GM19023 (cell line): ENCODE data around the gene ADIPOQ.
"Not testable (repeated sequence)": the region's sequence is repeated elsewhere in the genome, so short reads cannot be mapped to it uniquely, and the experiment has no call there.

Experiments
- ATAC-seq: cut with Tn5 transposase; IDR thresholded peaks from one replicate; pipeline ENCODE4 v1.9.1; 2021; ENCODE audit warnings: mild to moderate bottlenecking, moderate library complexity; ENCODE audit not compliant: unreplicated experiment

ADIPOQ gene

DNA sequence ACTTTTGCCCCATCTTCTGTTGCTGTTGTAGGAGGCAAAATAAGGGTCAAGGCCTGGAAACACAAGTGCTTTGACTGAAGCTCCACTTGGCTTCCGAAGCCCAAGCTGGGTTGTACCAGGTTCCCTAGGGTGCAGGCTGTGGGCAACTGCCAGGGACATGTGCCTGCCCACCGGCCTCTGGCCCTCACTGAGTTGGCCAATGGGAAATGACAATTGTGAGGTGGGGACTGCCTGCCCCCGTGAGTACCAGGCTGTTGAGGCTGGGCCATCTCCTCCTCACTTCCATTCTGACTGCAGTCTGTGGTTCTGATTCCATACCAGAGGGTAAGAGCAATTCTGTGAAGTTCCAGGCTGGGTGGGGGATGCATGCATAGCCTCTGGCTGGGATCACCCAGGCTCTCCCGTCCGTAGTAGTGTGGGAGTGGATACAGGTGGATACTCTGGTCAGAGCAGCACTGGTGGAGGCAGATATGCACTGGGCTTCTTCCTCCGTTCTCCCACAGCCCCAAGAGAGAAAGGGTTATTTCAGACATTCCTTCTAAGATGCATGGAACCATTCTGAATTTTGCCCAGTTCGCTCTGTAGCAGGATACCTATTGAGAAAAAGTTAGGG is at the start of gene ADIPOQ:
TSS of gene ADIPOQ (plus strand) at position 285 of the 613 bp plus-strand sequence. CDS start 10,349 bp downstream, outside the sequence.
- no peak for ATAC-seq

DNA sequence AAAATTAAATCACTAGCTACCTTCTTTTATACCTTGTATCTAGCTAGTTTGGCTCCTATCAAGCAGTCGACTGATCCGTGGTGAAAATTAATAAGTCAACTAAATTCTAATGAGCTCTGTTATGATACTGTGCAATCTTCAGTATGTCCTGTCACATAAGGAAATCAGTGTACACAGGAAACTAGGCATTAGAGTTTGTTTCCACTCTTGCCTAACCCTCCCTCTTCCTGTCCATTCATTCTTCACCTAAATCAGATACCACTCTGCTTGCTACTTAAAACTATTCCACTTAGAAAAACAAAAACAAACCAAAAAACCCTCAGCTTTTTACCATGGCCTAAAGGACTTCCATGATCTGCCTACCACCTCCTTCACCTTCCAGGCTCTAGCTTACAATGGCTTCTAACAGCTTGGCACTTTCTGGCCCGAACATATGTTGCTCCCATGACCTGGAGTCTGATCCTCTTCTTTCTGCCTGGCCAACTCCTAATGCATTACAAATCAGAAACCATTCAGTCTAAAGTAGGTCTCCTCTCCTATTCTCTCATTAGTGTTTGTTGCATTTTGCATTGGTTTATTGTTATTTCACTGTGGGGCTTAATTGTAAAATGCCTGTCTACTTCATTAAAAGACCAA is 44.2 kb upstream of the ADIPOQ start:
- no peak for ATAC-seq

DNA sequence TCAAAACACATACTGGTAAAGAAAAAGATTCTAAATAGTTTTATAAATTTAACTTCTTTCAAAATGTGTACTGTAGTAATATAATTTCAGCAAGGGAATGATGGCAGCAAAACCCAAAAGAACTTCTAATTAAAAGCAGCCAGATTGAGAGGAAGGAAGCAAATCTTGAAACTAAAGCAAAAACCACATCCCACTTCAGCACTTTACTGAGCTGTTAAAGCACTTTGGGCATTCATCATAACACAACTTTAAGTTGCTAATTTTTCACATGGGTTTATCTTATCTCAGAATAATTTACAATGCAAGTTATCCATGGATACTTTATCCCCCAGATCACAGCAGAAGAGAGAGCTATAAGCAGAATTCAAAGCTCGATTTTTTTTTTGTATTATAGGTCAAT is 42.2 kb upstream of the ADIPOQ start:
- ATAC-seq, result no peak

DNA sequence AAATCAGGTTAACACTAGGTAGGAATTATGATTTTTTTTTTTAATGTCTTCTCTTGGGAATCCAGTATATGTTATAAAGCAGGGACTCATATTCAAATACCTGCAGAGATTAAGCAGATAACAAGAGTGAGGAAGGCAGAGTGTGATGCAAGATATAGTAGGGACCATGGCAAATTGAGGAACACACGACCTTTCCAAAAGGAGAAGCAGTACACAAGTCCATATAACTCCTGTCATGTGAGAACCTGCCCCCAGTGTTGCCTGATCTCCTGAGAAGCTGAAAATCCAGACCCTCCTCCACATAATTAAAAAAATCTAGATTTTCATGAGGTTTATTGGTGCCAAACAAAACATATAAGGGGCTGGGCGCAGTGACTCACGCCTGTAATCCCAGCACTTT is 39.8 kb upstream of the ADIPOQ start:
- no peak for ATAC-seq

DNA sequence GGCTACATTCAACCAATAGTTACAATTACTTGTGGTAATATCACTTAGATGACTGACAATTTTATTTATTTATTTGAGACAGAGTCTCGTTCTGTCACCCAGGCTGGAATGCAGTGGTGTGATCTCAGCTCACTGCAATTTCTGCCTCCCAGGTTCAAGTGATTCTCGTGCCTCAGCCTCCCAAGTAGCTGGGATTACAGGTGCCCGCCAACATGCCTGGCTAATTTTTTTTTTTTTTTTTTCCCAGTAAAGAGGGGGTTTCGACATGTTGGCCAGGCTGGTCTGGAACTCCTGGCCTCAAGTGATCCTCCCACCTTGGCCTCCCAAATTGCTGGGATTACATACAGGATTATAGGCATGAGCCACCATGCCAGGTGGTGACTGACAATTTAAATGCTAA is 39.1 kb upstream of the ADIPOQ start:
- ATAC-seq, result not testable (repeated sequence)

DNA sequence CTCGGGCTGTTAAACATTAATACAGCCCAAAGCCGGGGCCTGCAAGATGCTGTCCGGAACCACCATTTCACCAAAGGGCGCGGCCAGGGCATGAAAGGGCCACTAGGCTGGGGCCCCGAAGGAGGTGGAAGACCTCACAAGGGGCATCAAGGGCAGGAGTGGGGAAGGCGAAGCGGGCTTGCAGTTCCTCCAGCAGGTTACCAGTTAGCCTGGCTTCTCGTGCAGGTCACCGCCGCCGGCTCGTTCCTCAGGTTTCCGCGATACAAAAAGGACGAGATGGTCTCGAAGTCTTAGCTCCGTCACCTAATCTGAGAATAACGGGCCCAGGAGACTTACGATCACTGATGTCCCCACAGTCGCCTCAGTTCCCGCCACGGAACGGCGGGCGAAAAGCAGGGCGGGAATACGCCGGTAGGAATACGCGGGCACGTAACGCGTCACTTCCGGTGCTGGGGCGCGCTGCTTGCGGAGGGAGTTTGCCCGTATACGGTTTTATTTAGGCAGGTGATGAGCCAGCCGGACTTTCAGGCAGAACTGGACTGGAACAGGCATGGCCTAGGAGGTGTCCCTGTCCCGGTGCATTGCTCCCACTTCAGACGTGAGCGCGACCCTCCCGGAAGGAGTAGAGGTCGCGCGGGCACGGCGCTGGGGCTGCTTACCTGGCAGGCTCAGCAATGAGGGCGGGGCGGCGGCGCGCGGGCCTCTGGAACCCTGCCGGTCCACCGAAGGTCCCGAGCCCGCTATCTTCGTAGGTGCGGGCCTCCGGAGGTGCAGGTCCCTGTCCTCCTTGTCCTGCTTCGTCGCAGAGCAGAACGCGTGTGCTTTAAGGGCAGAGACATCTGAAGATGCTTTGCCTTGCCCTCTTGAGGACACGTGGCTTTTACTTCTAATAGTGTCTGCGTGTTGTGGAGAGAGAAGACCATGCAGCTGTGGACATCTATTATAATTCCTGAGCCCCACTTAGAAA is 36.1 kb upstream of the ADIPOQ start, which contains the start of gene RFC4:
TSS of gene RFC4 (minus strand) at position 394 of the 967 bp plus-strand sequence. CDS start 1,769 bp downstream, outside the sequence.
- peak; percentile 94 for ATAC-seq

DNA sequence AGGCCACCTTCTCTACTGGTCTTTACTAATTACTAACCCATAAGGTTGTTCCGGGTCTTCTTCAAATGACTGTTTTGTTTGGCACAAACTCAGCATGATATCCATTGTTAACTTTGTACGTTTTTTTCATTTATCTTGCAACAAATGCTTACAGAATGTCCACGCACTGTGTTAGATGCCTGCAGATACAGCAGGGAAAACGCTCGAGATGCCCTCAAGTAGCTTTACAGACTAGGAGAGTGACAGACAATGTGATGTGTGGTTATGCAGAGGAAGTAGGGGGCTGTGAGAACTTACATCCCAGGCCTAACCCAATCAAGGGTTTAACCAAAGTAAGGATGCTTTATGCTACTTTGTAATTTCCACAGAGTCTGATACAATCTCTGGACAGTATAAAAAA is 35.3 kb upstream of the ADIPOQ start:
- no peak for ATAC-seq

DNA sequence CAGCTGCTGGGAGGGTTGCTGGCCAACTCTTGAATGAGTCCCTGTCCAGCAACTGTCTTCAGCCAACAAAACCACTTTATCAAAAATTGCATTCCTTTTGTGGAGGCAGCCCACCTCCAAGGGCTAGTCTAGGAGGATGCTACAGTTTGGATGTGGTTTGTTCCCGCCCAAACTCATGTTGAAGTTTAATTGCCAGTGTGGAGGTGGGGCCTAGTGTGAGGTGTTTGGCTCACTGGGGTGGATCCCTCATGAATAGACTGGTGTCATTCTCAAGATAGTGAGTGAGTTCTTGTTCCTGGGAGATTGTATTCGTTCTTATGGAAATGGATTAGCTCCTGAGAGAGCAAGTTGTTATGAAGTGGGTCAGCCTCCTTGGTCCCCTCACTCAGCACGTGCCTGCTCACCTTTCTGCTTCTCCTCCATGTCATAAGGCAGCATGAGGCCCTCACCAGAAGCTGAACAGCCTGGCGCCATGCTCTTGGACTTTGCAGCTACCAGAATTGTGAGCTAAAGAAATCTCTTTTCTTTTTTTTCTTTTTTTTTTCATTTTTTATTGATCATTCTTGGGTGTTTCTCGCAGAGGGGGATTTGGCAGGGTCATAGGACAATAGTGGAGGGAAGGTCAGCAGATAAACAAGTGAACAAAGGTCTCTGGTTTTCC is 32.0 kb upstream of the ADIPOQ start:
- no peak for ATAC-seq

DNA sequence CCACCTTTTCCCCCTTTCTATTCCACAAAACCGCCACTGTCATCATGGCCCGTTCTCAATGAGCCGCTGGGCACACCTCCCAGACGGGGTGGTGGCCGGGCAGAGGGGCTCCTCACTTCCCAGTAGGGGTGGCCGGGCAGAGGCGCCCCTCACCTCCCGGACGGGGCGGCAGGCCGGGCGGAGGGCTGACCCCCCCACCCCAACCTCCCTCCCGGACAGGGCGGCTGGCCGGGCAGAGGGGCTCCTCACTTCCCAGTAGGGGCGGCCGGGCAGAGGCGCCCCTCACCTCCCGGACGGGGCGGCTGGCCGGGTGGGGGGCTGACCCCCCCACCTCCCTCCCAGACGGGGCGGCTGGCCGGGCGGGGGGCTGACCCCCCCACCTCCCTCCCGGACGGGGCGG is 31.2 kb upstream of the ADIPOQ start:
- ATAC-seq, result not testable (repeated sequence)

DNA sequence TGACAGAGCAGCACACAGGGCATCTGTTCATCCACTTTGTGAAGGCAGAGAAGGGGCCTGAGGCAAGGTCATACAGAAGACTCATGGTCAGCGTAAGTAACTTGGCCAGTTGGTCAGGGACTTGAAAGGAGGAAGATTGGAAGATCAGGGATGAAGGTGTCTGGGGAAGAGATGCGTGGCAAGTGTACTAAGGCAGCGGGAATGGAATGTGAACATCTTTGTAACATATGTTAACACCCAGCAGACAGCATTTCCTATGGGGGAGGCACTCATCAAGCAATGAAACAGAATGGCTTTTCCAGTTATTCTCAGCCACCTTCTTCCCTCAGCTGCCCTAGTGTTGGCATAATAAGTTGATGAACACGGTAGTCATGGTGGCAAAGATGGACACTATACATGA is 28.4 kb upstream of the ADIPOQ start:
- ATAC-seq, result no peak

DNA sequence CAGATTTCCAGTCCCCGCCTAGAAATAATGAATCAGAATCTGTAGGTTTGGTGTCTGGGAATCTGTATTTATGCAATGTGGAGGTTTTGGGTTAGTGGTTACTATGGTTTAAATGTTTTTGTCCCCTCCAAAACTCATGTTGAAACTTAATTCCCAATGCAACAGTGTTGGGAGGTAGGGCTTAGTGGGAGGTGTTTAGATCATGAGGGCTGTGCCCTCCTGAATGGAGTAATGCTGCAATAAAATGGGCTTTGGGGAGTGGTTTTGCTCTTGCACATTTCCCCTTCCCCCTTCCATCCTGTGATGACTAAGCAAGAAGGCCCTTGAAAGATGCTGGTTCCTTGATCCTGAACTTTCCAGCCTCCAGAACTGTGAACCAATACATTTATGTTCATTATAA is 27.1 kb upstream of the ADIPOQ start:
- ATAC-seq, result no peak

DNA sequence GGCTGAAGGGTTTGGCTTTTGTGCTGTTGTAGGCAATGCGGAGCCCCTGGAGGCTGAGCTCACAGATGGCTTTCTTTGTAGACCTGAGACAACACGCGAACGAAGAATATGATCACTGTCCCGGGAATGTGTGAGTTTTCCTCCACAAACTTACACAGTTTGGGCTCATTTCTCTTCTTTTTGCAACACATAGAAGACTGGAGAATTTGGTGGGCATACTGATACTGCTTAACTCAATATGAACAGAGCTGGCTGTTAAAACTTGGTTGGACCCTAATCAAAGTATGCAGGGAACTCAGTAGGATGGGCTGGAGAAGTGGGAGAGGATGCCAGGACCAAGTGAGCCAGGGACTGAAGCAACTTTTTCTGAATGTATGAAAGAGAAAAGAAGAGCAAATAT is 24.0 kb upstream of the ADIPOQ start:
- no peak for ATAC-seq

DNA sequence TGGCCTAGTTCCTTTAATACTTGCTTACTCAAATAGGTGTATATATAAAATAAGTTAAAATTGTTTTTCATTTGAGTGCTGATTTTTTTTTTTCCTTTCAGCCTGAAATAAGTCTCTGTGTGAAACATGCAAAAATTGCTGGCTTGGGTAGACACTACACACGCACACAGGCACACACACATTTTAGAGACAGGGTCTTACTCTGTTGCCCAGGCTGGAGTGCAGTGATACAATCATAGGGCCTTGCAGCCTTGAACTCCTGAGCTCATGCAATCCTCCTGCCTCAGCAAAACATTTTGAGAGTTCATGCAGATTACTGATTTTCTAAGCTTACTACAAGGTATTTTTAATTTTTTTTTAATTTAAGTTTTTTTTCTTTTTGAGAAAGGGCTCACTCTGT is 23.6 kb upstream of the ADIPOQ start:
- no peak for ATAC-seq

DNA sequence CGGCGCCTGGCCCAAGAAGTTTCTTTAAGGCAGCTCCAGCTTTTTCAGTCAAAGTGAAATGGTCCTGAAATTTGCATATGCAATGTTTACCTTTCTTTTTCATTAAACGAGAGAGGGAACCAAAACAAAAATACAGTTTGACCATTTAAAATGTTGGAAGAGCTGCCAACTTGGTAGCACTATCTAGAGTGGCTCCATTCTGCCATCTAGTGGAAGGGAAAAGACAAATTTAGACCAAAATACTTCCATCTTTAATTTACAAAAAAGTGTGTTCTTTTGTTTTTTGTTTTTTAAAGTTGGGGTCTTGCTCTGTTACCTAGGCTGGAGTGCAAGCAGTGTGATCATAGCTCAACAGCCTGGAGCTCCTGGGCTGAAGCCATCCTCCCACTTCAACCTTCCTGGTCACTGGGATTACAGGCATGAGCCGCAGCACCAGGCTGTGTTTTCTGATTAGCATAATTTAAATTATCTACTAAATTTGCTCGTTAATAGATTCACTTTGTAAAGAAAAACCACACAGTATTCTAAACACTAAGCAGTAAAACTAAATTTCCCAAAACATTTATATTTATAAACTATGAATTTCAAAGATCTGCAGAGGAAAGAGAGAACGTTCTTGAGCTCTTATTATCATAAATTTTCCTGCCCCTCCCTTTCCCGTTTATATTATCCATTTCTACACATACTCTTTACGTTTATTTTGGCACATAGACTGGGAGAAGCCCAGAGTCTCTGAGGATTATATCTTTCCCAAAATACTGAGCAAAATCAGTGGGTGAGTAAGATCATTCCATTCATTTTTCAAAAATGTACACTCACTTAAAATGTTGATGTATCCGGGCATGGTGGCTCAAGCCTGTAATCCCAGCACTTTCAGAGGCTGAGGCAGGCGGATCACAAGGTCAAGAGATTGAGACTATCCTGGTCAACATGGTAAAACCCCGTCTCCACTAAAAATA is 20.8 kb upstream of the ADIPOQ start:
- no peak for ATAC-seq

DNA sequence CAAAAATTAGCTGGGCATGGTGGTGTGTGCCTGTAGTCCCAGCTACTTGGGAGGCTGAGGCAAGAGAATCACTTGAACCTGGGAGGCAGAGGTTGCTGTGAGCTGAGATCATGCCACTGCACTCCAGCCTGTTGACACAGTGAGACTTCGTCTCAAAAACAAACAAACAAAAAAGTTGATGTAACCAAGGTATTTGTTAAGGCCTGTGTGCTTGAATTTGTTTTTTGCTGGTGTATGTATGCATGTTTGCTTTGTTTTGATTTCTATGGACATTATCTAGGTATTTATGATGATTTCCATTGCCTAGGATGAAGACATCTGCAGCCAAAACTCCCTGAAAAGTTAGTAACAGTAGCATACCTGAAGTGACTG is 20.1 kb upstream of the ADIPOQ start:
- ATAC-seq, result not testable (repeated sequence)

DNA sequence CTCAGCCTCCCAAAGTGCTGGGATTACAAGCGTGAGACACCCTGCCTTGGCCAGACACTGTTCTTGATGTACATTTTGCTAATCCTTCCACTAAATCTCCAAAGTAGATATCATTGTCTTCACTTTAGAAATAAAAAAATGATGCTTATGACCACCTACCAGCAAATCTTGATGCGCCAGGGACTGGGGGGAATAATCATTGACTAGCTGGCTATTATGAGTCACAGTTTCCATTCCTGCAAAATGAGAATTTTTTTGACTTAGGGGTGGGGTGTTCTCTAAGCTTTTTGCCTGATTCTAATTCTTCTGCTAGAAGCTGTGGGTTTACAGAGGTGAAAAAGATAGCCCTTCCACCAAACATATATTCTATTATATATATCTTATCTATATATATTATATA is 19.1 kb upstream of the ADIPOQ start:
- no peak for ATAC-seq

DNA sequence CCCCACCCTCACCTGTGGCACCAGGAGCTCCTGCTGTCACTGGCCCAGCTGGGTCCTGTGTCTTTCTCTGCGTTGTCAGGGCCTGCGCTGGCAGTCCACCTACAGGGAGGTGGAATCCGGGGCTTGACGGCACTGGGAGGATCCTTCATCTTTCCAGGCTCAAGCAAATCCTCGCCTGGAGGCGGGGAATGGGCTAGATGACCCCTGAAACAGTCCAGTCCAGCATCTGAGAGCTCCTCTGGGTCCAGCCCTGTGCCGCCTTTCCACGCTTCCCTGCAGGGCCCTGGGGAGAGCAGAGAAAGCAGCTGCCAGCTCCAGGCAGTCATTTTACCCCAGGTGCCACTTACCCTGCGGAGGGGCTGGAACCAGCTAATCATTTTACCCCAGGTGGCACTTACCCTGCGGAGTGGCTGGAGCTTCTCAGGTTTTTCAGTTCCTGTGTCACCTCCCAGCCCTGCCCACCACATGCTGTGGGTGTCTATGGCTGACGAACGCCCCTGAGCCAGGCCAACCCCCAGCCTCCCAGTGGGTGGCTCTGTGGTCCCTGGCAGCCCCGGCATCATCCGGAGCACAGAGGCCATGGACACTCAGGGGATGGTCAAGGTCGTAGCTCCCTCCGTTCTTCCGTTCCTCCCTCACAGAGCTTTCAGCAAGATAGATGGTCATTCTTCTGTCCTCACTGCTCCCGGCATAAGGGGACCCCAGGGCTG is 17.9 kb upstream of the ADIPOQ start:
- no peak for ATAC-seq

DNA sequence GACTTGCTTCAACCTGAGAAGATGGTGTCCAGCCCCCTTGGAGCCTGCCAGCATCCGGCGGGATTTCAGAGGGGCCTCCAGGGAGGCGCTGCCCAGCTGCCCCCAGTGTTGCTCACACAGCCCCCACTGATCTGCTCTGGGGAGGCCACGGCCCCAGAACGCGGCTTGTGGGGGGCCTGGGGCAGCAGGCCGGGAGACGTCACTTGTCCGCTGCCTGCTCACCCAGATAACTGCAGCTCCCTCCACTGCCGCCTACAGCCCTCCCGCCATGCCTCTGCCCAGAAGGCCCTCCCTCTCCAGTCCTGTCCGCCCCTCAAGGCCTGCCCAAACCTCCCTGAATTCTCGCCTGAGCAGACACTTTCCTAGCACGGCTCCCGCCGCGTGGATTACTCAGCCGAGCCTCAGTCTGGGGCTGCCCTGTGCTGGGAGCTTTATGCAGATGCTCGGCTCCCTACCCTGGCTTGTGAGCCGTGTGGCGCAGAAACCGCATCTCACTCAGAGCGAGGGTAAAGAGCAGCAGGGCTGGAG is 17.2 kb upstream of the ADIPOQ start:
- no peak for ATAC-seq

DNA sequence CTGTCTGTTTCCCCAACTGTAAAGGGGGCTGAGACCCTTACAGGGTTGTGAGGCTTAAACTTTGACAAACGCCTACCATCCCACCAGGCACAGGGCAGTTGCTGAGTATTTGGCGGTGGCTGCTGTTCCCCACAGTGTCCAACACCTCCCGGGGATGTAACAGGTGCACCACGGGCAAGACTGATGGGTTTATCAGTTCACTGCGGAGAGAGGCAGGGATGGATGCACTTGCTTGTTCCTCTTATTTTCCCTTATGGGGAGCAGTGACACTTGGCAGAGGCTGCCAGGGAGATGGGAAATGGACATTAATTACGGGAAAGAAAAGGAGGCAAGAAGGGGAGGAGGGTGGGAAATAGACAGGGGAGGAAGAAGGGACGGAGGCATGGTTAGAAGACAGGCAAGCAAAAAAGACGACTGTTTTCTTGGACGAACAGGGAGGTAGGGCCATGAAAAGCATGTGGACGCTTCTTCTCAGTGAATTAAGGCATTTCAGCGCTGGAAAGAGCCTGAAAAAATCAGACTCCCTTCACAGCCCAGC is 16.6 kb upstream of the ADIPOQ start:
- no peak for ATAC-seq
